ENCODE data around the gene MICALL1. TPM values are rescaled to one million over a fixed set of nuclear protein-coding genes. Genes with fewer than 3 reads are reported as not detected.

MICALL1 gene
- total and polyA plus RNA-seq, 8 donors = 8.8 to 22.3 (median 19.2) TPM

GRCh38 chr22:37983860-37984791, 78.0 kb downstream of the MICALL1 start, which contains the start of gene SOX10:
SOX10 (minus strand) TSS chr22:37984555; CDS start chr22:37983784, 771 bp downstream.
- DNase-seq = no peak
- no peak within 1 kb of the TSS for H3K4me3 ChIP-seq
- intact Hi-C loops (cut with DNase I) = no loop called here

GRCh38 chr22:37985050-37985585, 79.0 kb downstream of the MICALL1 start:
- DNase-seq (no peak), FAIRE-seq (no peak), ATAC-seq (no peak)
- no peaks in the 10 kb centered on the region for H3K4me1 ChIP-seq
- no peaks in the 10 kb centered on the region for H3K36me3 ChIP-seq
- no peaks in the 10 kb centered on the region for H3K9me3 ChIP-seq
- H3K27ac ChIP-seq = no peak overlapping the region
- 91 to 95% methylated on average over 8 to 9 of the region's 9 CpGs for whole genome bisulfite sequencing, 2 donors
- intact Hi-C loops (cut with DNase I) = no loop called here
- H3K27me3 ChIP-seq = no peaks in the 10 kb centered on the region
- no peak for TF ChIP-seq CTCF (IDR thresholded peaks at IDR 0.05)
- no peak overlapping the region for H3K4me3 ChIP-seq

More at GRCh38 chr22:37983860-37984791, 78.0 kb downstream of the MICALL1 start, which contains the start of gene SOX10:
- TF ChIP-seq CTCF (IDR thresholded peaks at IDR 0.05) = no peak
- Histone ChIP-seq H3K9me3 (no peaks in the 10 kb centered on the region), H3K36me3 (no peaks in the 10 kb centered on the region), H3K27me3 (no peaks in the 10 kb centered on the region), H3K4me1 (no peaks in the 10 kb centered on the region), H3K27ac (no peak within 1 kb of the TSS)
- 89 to 91% methylated on average over 42 of the region's 42 CpGs for WGBS, 2 donors
- ATAC-seq = no peak
- no peak for FAIRE-seq

GRCh38 chr22:37985751-37986281, 79.7 kb downstream of the MICALL1 start:
- ATAC-seq = peak in 3 of 4 donors; percentile 14 to 40 (median 32)
- no peak for TF ChIP-seq CTCF (IDR thresholded peaks at IDR 0.05)
- WGBS, 2 donors = 62 to 64% methylated on average over 23 to 27 of the region's 27 CpGs
- FAIRE-seq = no peak
- Histone ChIP-seq H3K9me3 (no peaks in the 10 kb centered on the region), H3K27me3 (no peaks in the 10 kb centered on the region), H3K4me3 (no peak overlapping the region), H3K4me1 (no peaks in the 10 kb centered on the region), H3K36me3 (no peaks in the 10 kb centered on the region), H3K27ac (no peak overlapping the region)
- DNase-seq = peak in 1 of 6 donors; percentile 28
- intact Hi-C loops (cut with DNase I) = no loop called here

GRCh38 chr22:37986371-37986770, 80.3 kb downstream of the MICALL1 start:
- no peaks in the 10 kb centered on the region for H3K27me3 ChIP-seq
- no peaks in the 10 kb centered on the region for H3K4me1 ChIP-seq
- H3K27ac ChIP-seq = no peak overlapping the region
- peak in 1 of 4 donors; percentile 4 for ATAC-seq
- H3K36me3 ChIP-seq = no peaks in the 10 kb centered on the region
- no peak for FAIRE-seq
- no peaks in the 10 kb centered on the region for H3K9me3 ChIP-seq
- 84 to 88% methylated on average over 6 to 7 of the region's 7 CpGs for WGBS, 2 donors
- no peak overlapping the region for H3K4me3 ChIP-seq
- DNase-seq = no peak
- no peak for TF ChIP-seq CTCF (IDR thresholded peaks at IDR 0.05)
- intact Hi-C loops (cut with DNase I) = no loop called here
